GM21515 (cell line): ENCODE measurements around the gene SMYD1.

Experiments used
- ATAC-seq: cut with Tn5 transposase; IDR thresholded peaks from one replicate; pipeline ENCODE4 v1.9.1; 2021; ENCODE audit not compliant: unreplicated experiment

The SMYD1 gene

GRCh38 chr2:88139203-88139702 lies 71.6 kb downstream of the SMYD1 start:
- no peak for ATAC-seq

- no peak for ATAC-seq
These were observed 72.2 kb downstream of the SMYD1 start for GRCh38 chr2:88139804-88140203.

- ATAC-seq = no peak
These were observed 74.3 kb downstream of the SMYD1 start for GRCh38 chr2:88141952-88142351.

GRCh38 chr2:88144271-88144670 lies 76.6 kb downstream of the SMYD1 start:
- no peak for ATAC-seq

- ATAC-seq = no peak
These were observed 77.4 kb downstream of the SMYD1 start for GRCh38 chr2:88144914-88145497.

- no peak for ATAC-seq
These were observed 79.0 kb downstream of the SMYD1 start for GRCh38 chr2:88146590-88146989.

- ATAC-seq = no peak
These were observed 79.5 kb downstream of the SMYD1 start for GRCh38 chr2:88147145-88147544.

- no peak for ATAC-seq
These were observed 81.4 kb downstream of the SMYD1 start for GRCh38 chr2:88148929-88149438.

GRCh38 chr2:88159481-88159880 lies 91.9 kb downstream of the SMYD1 start:
- no peak for ATAC-seq

GRCh38 chr2:88159955-88160415 lies 92.4 kb downstream of the SMYD1 start:
- peak; percentile 62 for ATAC-seq

GRCh38 chr2:88160517-88160916 lies 92.9 kb downstream of the SMYD1 start:
- ATAC-seq = no peak

- ATAC-seq = no peak
These were observed 94.0 kb downstream of the SMYD1 start for GRCh38 chr2:88161446-88162244.
